ENCODE measurements around the gene PDE1C.

PDE1C gene

GRCh38 chr7:31991406-31991805, 78.8 kb downstream of the PDE1C start:
- no peak for DNase-seq (ENCODE audit: low read depth)

- DNase-seq (ENCODE audit: low read depth): no peak
Observed at GRCh38 chr7:31986878-31987518, 83.2 kb downstream of the PDE1C start.

GRCh38 chr7:31982962-31983361, 87.2 kb downstream of the PDE1C start:
- no peak for DNase-seq (ENCODE audit: low read depth)

GRCh38 chr7:31981874-31982390, 88.3 kb downstream of the PDE1C start:
- no peak for DNase-seq (ENCODE audit: low read depth)

GRCh38 chr7:31979690-31980330, 90.4 kb downstream of the PDE1C start:
- no peak for DNase-seq (ENCODE audit: low read depth)

GRCh38 chr7:31975546-31975945, 94.7 kb downstream of the PDE1C start:
- DNase-seq (ENCODE audit: low read depth): no peak

- DNase-seq (ENCODE audit: low read depth): no peak
Observed at GRCh38 chr7:31974351-31974750, 95.9 kb downstream of the PDE1C start.

- DNase-seq (ENCODE audit: low read depth): no peak
Observed at GRCh38 chr7:31971049-31971667, 99.0 kb downstream of the PDE1C start.

GRCh38 chr7:31970501-31970900, 99.7 kb downstream of the PDE1C start:
- DNase-seq (ENCODE audit: low read depth): no peak

- no peak for DNase-seq (ENCODE audit: low read depth)
Observed at GRCh38 chr7:31963569-31964175, 106.5 kb downstream of the PDE1C start.

GRCh38 chr7:31962246-31962645, 108.0 kb downstream of the PDE1C start:
- DNase-seq (ENCODE audit: low read depth): no peak

- no peak for DNase-seq (ENCODE audit: low read depth)
Observed at GRCh38 chr7:31958226-31958625, 112.0 kb downstream of the PDE1C start.

- DNase-seq (ENCODE audit: low read depth): no peak
Observed at GRCh38 chr7:31957756-31958155, 112.5 kb downstream of the PDE1C start.

- no peak for DNase-seq (ENCODE audit: low read depth)
Observed at GRCh38 chr7:31957090-31957720, 113.0 kb downstream of the PDE1C start.

- no peak for DNase-seq (ENCODE audit: low read depth)
Observed at GRCh38 chr7:31955641-31956040, 114.6 kb downstream of the PDE1C start.

GRCh38 chr7:31955021-31955420, 115.2 kb downstream of the PDE1C start:
- no peak for DNase-seq (ENCODE audit: low read depth)

- no peak for DNase-seq (ENCODE audit: low read depth)
Observed at GRCh38 chr7:31954500-31954899, 115.7 kb downstream of the PDE1C start.

GRCh38 chr7:31953432-31953831, 116.8 kb downstream of the PDE1C start:
- DNase-seq (ENCODE audit: low read depth): no peak

GRCh38 chr7:31950091-31950755, 120.0 kb downstream of the PDE1C start:
- DNase-seq (ENCODE audit: low read depth): no peak

- no peak for DNase-seq (ENCODE audit: low read depth)
Observed at GRCh38 chr7:31948029-31948428, 122.2 kb downstream of the PDE1C start.

- DNase-seq (ENCODE audit: low read depth): no peak
Observed at GRCh38 chr7:31940167-31940566, 130.0 kb downstream of the PDE1C start.

- DNase-seq (ENCODE audit: low read depth): no peak
Observed at GRCh38 chr7:31939076-31939475, 131.1 kb downstream of the PDE1C start.
